Activated CD4-positive, CD25-positive, alpha-beta regulatory T cell treated with anti-CD3 and anti-CD28 coated beads, Interleukin-2, amount 50 U/mL, for 72 hours (primary cell): ENCODE data around the gene CHRND.

Source experiments
- DNase-seq: peaks from one replicate; pipeline ENCODE4 v3.0.0; 2021

CHRND gene

GRCh38 chr2:232576995-232577394 lies 51.0 kb downstream of the CHRND start:
- DNase-seq, result no peak

GRCh38 chr2:232577841-232578240 lies 51.9 kb downstream of the CHRND start:
- DNase-seq, result no peak

GRCh38 chr2:232578626-232579025 lies 52.7 kb downstream of the CHRND start:
- DNase-seq, result no peak

- no peak for DNase-seq
These were observed 54.7 kb downstream of the CHRND start for GRCh38 chr2:232580648-232580981.

- DNase-seq, result no peak
These were observed 55.8 kb downstream of the CHRND start for GRCh38 chr2:232581725-232582124.

GRCh38 chr2:232584238-232584637 lies 58.3 kb downstream of the CHRND start:
- no peak for DNase-seq
